Airway epithelial cell (primary cell): ENCODE data around the gene CD300LG. TPM values are rescaled to one million over a fixed set of nuclear protein-coding genes. Genes with fewer than 3 reads are reported as not detected.

Source experiments
- total RNA-seq: library from RNA; depleted of rRNA; stranded (reverse); fragments of >200 nt; gene quantifications from 2 replicates; pipeline ENCODE4 v1.2.3, GENCODE V29; 2015

CD300LG gene, protein sequence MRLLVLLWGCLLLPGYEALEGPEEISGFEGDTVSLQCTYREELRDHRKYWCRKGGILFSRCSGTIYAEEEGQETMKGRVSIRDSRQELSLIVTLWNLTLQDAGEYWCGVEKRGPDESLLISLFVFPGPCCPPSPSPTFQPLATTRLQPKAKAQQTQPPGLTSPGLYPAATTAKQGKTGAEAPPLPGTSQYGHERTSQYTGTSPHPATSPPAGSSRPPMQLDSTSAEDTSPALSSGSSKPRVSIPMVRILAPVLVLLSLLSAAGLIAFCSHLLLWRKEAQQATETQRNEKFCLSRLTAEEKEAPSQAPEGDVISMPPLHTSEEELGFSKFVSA
- not detected in 2 replicates for total RNA-seq

GRCh38 chr17:43846963-43847371, at the start of gene CD300LG:
TSS of gene CD300LG (plus strand) at chr17:43847176. CDS start at chr17:43847217, 41 bp downstream.

DNA sequence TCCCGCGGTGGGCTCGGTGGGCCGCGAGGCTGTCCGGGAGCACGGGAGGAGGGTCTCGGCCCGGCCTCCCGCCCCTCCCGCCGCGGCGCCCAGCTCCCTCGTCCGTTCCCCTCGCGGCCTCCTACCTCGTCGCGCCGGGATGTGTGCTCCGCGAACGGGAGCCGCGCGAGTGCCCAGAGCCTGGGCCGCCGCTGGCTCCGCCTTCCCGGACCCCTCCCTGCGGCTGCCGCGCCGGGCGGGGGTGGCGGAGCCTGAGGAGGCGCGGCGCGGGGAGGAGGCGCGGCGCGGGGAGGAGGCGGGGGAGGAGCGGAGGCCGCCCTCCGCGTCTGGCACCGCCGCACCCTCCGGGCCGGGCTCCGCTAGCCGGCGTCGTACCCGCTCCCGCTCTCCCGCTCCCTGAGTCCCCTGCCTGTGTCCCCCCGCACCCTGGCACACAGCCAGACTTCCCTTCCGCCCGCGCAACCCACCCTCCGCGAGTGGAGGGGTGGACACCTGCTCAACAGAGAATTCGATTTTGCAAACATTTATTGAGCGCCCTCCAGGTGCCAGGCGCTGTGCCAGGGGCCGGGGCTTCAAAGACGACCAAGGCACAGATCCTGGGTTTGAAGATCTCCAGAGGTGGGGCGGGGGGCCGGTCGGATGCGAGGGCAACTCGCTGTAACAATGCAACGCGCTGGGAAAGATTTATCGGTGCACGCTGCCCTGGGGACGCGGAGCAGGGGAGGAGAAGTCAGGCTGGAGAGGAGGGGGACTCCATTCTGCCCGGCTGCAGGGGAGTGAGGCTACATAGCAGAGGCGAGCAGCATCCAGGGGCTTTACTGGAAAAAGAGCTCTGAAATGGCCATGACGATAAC, 13.8 kb upstream of the CD300LG start, which contains the start of gene MPP3:
Gene MPP3, minus strand, starts transcription at position 171 of the 854 bp plus-strand sequence. CDS start 1,240 bp downstream, outside the sequence.

DNA sequence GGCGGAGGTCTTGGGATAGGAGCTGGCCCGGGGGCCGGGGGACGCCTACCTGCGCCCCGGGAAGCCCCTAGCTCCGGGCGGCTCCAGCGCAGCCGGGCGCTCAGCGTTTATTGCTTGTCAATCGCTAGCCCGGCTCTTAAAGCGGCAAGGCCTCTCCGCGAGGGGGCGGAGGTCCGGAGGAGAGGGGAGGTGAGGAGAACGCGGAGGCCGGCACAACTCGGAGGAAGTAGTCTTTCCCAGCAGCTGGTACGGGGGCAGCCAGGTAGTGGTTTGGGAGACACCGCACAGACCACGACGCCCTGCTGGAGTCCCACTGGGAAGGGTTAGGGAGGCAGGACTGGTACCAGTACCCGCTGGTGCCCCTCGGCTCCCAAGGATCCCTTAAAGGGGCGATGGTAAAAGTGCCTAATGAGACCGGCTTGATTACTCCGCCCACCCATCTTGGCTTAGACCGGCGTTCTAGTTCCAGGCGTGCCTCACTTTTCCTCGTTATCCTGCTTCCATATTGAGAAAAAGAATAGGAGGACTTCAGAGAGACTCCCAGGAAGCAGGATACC, 60.5 kb downstream of the CD300LG start, which contains the start of gene MPP2:
Gene MPP2, minus strand, starts transcription at position 112 of the 557 bp plus-strand sequence. CDS start 3,076 bp downstream, outside the sequence.

Other genes starting within 250 kb of the CD300LG start
- gene MEOX1, start 185.3 kb upstream of the CD300LG start, total RNA-seq, result 0.28 TPM in 1 of 2 replicates, not detected in the other
- not detected in 2 replicates for gene SOST, start 88.4 kb upstream of the CD300LG start, total RNA-seq
- 15.0 and 20.6 TPM in 2 replicates for gene DUSP3, start 68.2 kb upstream of the CD300LG start, total RNA-seq
- not detected in 2 replicates for gene CFAP97D1, start 66.7 kb upstream of the CD300LG start, total RNA-seq
- 4.6 and 4.9 TPM in 2 replicates for gene MPP3, start 14.0 kb upstream of the CD300LG start, total RNA-seq
- gene MPP2, start 60.4 kb downstream of the CD300LG start, total RNA-seq, result 1.3 and 1.8 TPM in 2 replicates
- not detected in 2 replicates for gene PPY, start 95.3 kb downstream of the CD300LG start, total RNA-seq
- gene PYY, start 106.8 kb downstream of the CD300LG start, total RNA-seq, result not detected in 2 replicates
- gene NAGS, start 157.4 kb downstream of the CD300LG start, total RNA-seq, result 6.2 and 10.6 TPM in 2 replicates
- 51.8 and 70.0 TPM in 2 replicates for gene TMEM101, start 167.8 kb downstream of the CD300LG start, total RNA-seq
- gene LSM12, start 219.5 kb downstream of the CD300LG start, total RNA-seq, result 42.0 and 66.4 TPM in 2 replicates
- gene G6PC3, start 223.6 kb downstream of the CD300LG start, total RNA-seq, result 35.4 and 50.6 TPM in 2 replicates